Liver (tissue), 3 donors: ENCODE data around the gene DENND4A.

Experiments
- ATF3 ChIP-seq: IDR thresholded peaks from 2 replicates; pipeline ENCODE4 v1.6.1; 2016; ENCODE audit warnings: antibody characterized with exemption
- CTCF ChIP-seq: fragments of 150-350 bp; IDR thresholded peaks from 2 replicates; pipeline ENCODE4 v1.5.1; 2017; ENCODE audit warnings: improper control_type of control experiment, low read depth, low read length; ENCODE audit not compliant: missing input control
- FOXA1 ChIP-seq: IDR thresholded peaks from 2 replicates; pipeline ENCODE4 v1.6.1; 2016; ENCODE audit warnings: antibody characterized with exemption
- FOXA2 ChIP-seq: IDR thresholded peaks from 2 replicates; pipeline ENCODE4 v1.6.1; 2016; ENCODE audit warnings: antibody characterized with exemption
- HNF4A ChIP-seq, 2 donors: conservative IDR thresholded peaks; 2 replicates each; pipeline ENCODE4 v1.6.1; 2016; ENCODE audit warnings: antibody characterized with exemption in 2 of 2, mild to moderate bottlenecking in 2 of 2
- JUND ChIP-seq, 2 donors: IDR thresholded peaks; 2 replicates each; pipeline ENCODE4 v1.6.1; 2016; ENCODE audit warnings: antibody characterized with exemption in 2 of 2
- RAD21 ChIP-seq, 2 donors: IDR thresholded peaks; 2 replicates each; pipeline ENCODE4 v1.6.1; 2016; ENCODE audit warnings: antibody characterized with exemption in 2 of 2, mild to moderate bottlenecking in 2 of 2
- RXRA ChIP-seq, 2 donors: IDR thresholded peaks; 2 replicates each; pipeline ENCODE4 v1.6.1; 2017 to 2018; ENCODE audit warnings: antibody characterized with exemption in 2 of 2, mild to moderate bottlenecking in 1 of 2
- TAF1 ChIP-seq: conservative IDR thresholded peaks from 2 replicates; pipeline ENCODE4 v1.6.1; 2016; ENCODE audit warnings: antibody characterized with exemption, mild to moderate bottlenecking
- YY1 ChIP-seq: IDR thresholded peaks from 2 replicates; pipeline ENCODE4 v1.6.1; 2016; ENCODE audit warnings: antibody characterized with exemption, mild to moderate bottlenecking
- ZBTB33 ChIP-seq: IDR thresholded peaks from 2 replicates; pipeline ENCODE4 v1.6.1; 2016; ENCODE audit warnings: antibody characterized with exemption
- TF ChIP-seq, protein P1 (sequence below): IDR thresholded peaks from 2 replicates; pipeline ENCODE4 v1.6.1; 2016; ENCODE audit warnings: antibody characterized with exemption
- donor health status: healthy.
- donor health status: healthy.

GRCh38 chr15:65757256-65757655, 34.8 kb downstream of the DENND4A start:
- TF ChIP-seq JUND (IDR thresholded peaks at IDR 0.05), result no peak
- no peak for TF ChIP-seq CTCF
- no peak for TF ChIP-seq TAF1
- TF ChIP-seq RXRA (IDR thresholded peaks at IDR 0.05), result no peak
- TF ChIP-seq HNF4A (conservative IDR thresholded peaks at IDR 0.05), result no peak
- TF ChIP-seq, protein P1, sequence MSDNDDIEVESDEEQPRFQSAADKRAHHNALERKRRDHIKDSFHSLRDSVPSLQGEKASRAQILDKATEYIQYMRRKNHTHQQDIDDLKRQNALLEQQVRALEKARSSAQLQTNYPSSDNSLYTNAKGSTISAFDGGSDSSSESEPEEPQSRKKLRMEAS, result no peak
- TF ChIP-seq RAD21 (IDR thresholded peaks at IDR 0.05), result no peak
- TF ChIP-seq YY1, result no peak
- no peak for TF ChIP-seq ATF3
- no peak for TF ChIP-seq FOXA1
- no peak for TF ChIP-seq FOXA2
- TF ChIP-seq ZBTB33, result no peak
